Activated T-cell treated with anti-CD3 and anti-CD28 coated beads, Interleukin-2, amount 50 U/mL, for 4 hours (primary cell): ENCODE measurements around the gene ITGAL. TPM values are rescaled to one million over a fixed set of nuclear protein-coding genes. Genes with fewer than 3 reads are reported as not detected.

Experiments
- ATAC-seq, 2 donors: fragments of 200-7000 bp; cut with Tn5 transposase; one replicate each; pipeline ENCODE4 v1.10.0; 2021
- DNase-seq: peaks from one replicate; pipeline ENCODE4 v3.0.0-alpha.2; 2020
- H3K27me3 Mint-ChIP-seq: one replicate; pipeline ENCODE4 v1.8.0; 2021; ENCODE audit warnings: low read depth, mixed read lengths
- H3K36me3 Mint-ChIP-seq: one replicate; pipeline ENCODE4 v1.8.0; 2022; ENCODE audit warnings: mixed read lengths; ENCODE audit not compliant: insufficient read depth
- H3K4me1 Mint-ChIP-seq: one replicate; pipeline ENCODE4 v1.8.0; 2021; ENCODE audit warnings: low read depth, mixed read lengths
- H3K4me3 Mint-ChIP-seq: one replicate; pipeline ENCODE4 v1.8.0; 2021; ENCODE audit warnings: mild to moderate bottlenecking, moderate library complexity, mixed read lengths
- H3K9me3 Mint-ChIP-seq: one replicate; pipeline ENCODE4 v1.8.0; 2021; ENCODE audit warnings: mixed read lengths
- total RNA-seq, 3 donors: library from RNA; stranded (reverse); gene quantifications; one replicate each; pipeline ENCODE4 v1.2.1, GENCODE V29; 2021

Gene ITGAL
- total RNA-seq, 3 donors from 2014 or later = 193 to 259 (median 220) TPM

GRCh38 chr16:30566531-30566930 is 94.0 kb downstream of the ITGAL start:
- no peaks in the 10 kb centered on the region for H3K36me3 Mint-ChIP-seq
- DNase-seq (no peak), ATAC-seq (no peak)
- peaks cover 36% of the 10 kb centered on the region for H3K4me1 Mint-ChIP-seq
- no peaks in the 10 kb centered on the region for H3K27me3 Mint-ChIP-seq
- no peaks in the 10 kb centered on the region for H3K9me3 Mint-ChIP-seq
- H3K4me3 Mint-ChIP-seq = no peak overlapping the region

GRCh38 chr16:30567160-30567990 is 94.8 kb downstream of the ITGAL start:
- peak; percentile 44 to 47 for ATAC-seq
- H3K9me3 Mint-ChIP-seq = no peaks in the 10 kb centered on the region
- DNase-seq = peak; percentile 62
- no peaks in the 10 kb centered on the region for H3K27me3 Mint-ChIP-seq
- H3K4me3 Mint-ChIP-seq = peak overlapping the region; percentile 70
- peaks cover 39% of the 10 kb centered on the region for H3K4me1 Mint-ChIP-seq
- H3K36me3 Mint-ChIP-seq = no peaks in the 10 kb centered on the region

GRCh38 chr16:30567991-30568638 is 95.6 kb downstream of the ITGAL start:
- H3K4me3 Mint-ChIP-seq = peak overlapping the region; percentile 70
- DNase-seq (peak; percentile 32), ATAC-seq (peak; percentile 36 to 47)
- no peaks in the 10 kb centered on the region for H3K9me3 Mint-ChIP-seq
- peaks cover 39% of the 10 kb centered on the region for H3K4me1 Mint-ChIP-seq
- no peaks in the 10 kb centered on the region for H3K27me3 Mint-ChIP-seq
- no peaks in the 10 kb centered on the region for H3K36me3 Mint-ChIP-seq

GRCh38 chr16:30569281-30569680 is 96.7 kb downstream of the ITGAL start:
- Mint-ChIP-seq H3K36me3 (no peaks in the 10 kb centered on the region), H3K4me3 (no peak overlapping the region), H3K9me3 (no peaks in the 10 kb centered on the region), H3K27me3 (no peaks in the 10 kb centered on the region), H3K4me1 (peaks cover 43% of the 10 kb centered on the region)
- no peak for DNase-seq
- no peak for ATAC-seq

- H3K36me3 Mint-ChIP-seq = no peaks in the 10 kb centered on the region
- H3K9me3 Mint-ChIP-seq = no peaks in the 10 kb centered on the region
- H3K27me3 Mint-ChIP-seq = no peaks in the 10 kb centered on the region
- H3K4me3 Mint-ChIP-seq = peak overlapping the region; percentile 29
- H3K4me1 Mint-ChIP-seq = peaks cover 43% of the 10 kb centered on the region
- DNase-seq (no peak), ATAC-seq (no peak)
These were observed 97.4 kb downstream of the ITGAL start for GRCh38 chr16:30569746-30570635.

- Mint-ChIP-seq H3K4me3 (peak overlapping the region; percentile 82), H3K36me3 (no peaks in the 10 kb centered on the region), H3K9me3 (no peaks in the 10 kb centered on the region), H3K27me3 (no peaks in the 10 kb centered on the region), H3K4me1 (peaks cover 43% of the 10 kb centered on the region)
- no peak for DNase-seq
- ATAC-seq = no peak
These were observed 98.3 kb downstream of the ITGAL start for GRCh38 chr16:30570636-30571444.

GRCh38 chr16:30571445-30572322 is 99.1 kb downstream of the ITGAL start, which contains the start of gene ZNF688:
Gene ZNF688 (minus strand): TSS chr16:30571714. CDS start chr16:30571629, 85 bp downstream.
- Mint-ChIP-seq H3K4me1 (peaks cover 35% of the 10 kb centered on the region), H3K4me3 (peak within 1 kb of the TSS; percentile 82), H3K9me3 (no peaks in the 10 kb centered on the region), H3K27me3 (no peaks in the 10 kb centered on the region), H3K36me3 (no peaks in the 10 kb centered on the region)
- peak; percentile 80 to 84 for ATAC-seq
- DNase-seq = peak; percentile 92

Other genes starting within 250 kb of the ITGAL start
- 10 to 100 TPM in 1 of 3 donors, 1 to 10 TPM in 2; 8.2 to 10.2 (median 8.3) TPM for gene NPIPB13, start 224.3 kb upstream of the ITGAL start, total RNA-seq
- 10 to 100 TPM; 95.2 to 97.2 (median 96.8) TPM for gene CD2BP2, start 117.4 kb upstream of the ITGAL start, total RNA-seq
- 10 to 100 TPM; 48.2 to 52.5 (median 49.6) TPM for gene TBC1D10B, start 102.2 kb upstream of the ITGAL start, total RNA-seq
- gene MYL11, start 97.9 kb upstream of the ITGAL start, total RNA-seq = under 1 TPM in 1 of 3 donors, not detected in 2; 0.76 TPM
- gene SEPTIN1, start 90.2 kb upstream of the ITGAL start, total RNA-seq = 100 to 1,000 TPM; 133 to 164 (median 152) TPM
- gene ZNF48, start 77.3 kb upstream of the ITGAL start, total RNA-seq = 10 to 100 TPM; 18.0 to 19.2 (median 18.1) TPM
- gene ZNF771, start 65.1 kb upstream of the ITGAL start, total RNA-seq = 1 to 10 TPM; 7.1 to 9.8 (median 9.4) TPM
- 100 to 1,000 TPM; 226 to 283 (median 250) TPM for gene DCTPP1, start 42.7 kb upstream of the ITGAL start, total RNA-seq
- gene SEPHS2, start 26.9 kb upstream of the ITGAL start, total RNA-seq = 10 to 100 TPM; 64.5 to 69.1 (median 67.1) TPM
- 10 to 100 TPM in 2 of 3 donors, 1 to 10 TPM in 1; 9.1 to 10.7 (median 10.5) TPM for gene ZNF768, start 53.8 kb downstream of the ITGAL start, total RNA-seq
- 10 to 100 TPM; 14.2 to 15.4 (median 15.2) TPM for gene ZNF747, start 62.1 kb downstream of the ITGAL start, total RNA-seq
- 10 to 100 TPM; 21.2 to 23.4 (median 22.5) TPM for gene ZNF764, start 85.6 kb downstream of the ITGAL start, total RNA-seq
- 1 to 10 TPM; 5.6 to 8.1 (median 7.4) TPM for gene ZNF688, start 99.0 kb downstream of the ITGAL start, total RNA-seq
- 1 to 10 TPM; 4.7 to 9.5 (median 6.8) TPM for gene ZNF785, start 113.0 kb downstream of the ITGAL start, total RNA-seq
- 10 to 100 TPM; 15.4 to 16.9 (median 16.0) TPM for gene ZNF689, start 137.6 kb downstream of the ITGAL start, total RNA-seq
- 10 to 100 TPM; 65.1 to 85.3 (median 71.0) TPM for gene PRR14, start 178.2 kb downstream of the ITGAL start, total RNA-seq
- gene FBRS, start 185.7 kb downstream of the ITGAL start, total RNA-seq = 100 to 1,000 TPM; 132 to 158 (median 137) TPM
- gene SRCAP, start 226.4 kb downstream of the ITGAL start, total RNA-seq = 100 to 1,000 TPM in 1 of 3 donors, 10 to 100 TPM in 2; 86.3 to 100 (median 96.5) TPM